H9 (cell line): ENCODE measurements around the gene LSG1. TPM values are rescaled to one million over a fixed set of nuclear protein-coding genes. Genes with fewer than 3 reads are reported as not detected.

Source experiments
- DNase-seq: peaks from one replicate; pipeline ENCODE4 v3.0.0-alpha.2; 2017
- H2AFZ ChIP-seq: one replicate; pipeline ENCODE4 v1.6.1; 2013; ENCODE audit warnings: mild to moderate bottlenecking, low read length, control low read depth, moderate library complexity
- H2AK5ac ChIP-seq: 2 replicates; pipeline ENCODE4 v1.6.1; 2013; ENCODE audit warnings: low read length, control low read depth, mixed read lengths; ENCODE audit not compliant: insufficient read length
- H2BK120ac ChIP-seq: one replicate; pipeline ENCODE4 v1.6.1; 2013; ENCODE audit warnings: low read depth, mild to moderate bottlenecking, low read length, control low read depth, inconsistent platforms; ENCODE audit not compliant: poor library complexity, severe bottlenecking
- H2BK12ac ChIP-seq: 2 replicates; pipeline ENCODE4 v1.6.1; 2013; ENCODE audit warnings: low read length, control low read depth, mixed read lengths, low read depth; ENCODE audit not compliant: insufficient read length
- H2BK15ac ChIP-seq: 2 replicates; pipeline ENCODE4 v1.6.1; 2013; ENCODE audit warnings: low read depth, low read length, control low read depth
- H2BK20ac ChIP-seq: one replicate; pipeline ENCODE4 v1.6.1; 2013; ENCODE audit warnings: low read depth, mild to moderate bottlenecking, low read length, control low read depth, inconsistent platforms; ENCODE audit not compliant: poor library complexity, severe bottlenecking
- H2BK5ac ChIP-seq: 2 replicates; pipeline ENCODE4 v1.6.1; 2013; ENCODE audit warnings: low read length, control low read depth, mixed read lengths; ENCODE audit not compliant: insufficient read length
- H3K14ac ChIP-seq: 2 replicates; pipeline ENCODE4 v1.6.1; 2013; ENCODE audit warnings: low read length, control low read depth; ENCODE audit not compliant: insufficient read depth
- H3K18ac ChIP-seq: 2 replicates; pipeline ENCODE4 v1.6.1; 2013; ENCODE audit warnings: low read depth, mild to moderate bottlenecking, mixed read lengths, low read length, control low read depth; ENCODE audit not compliant: insufficient read length
- H3K23ac ChIP-seq: 2 replicates; pipeline ENCODE4 v1.6.1; 2013; ENCODE audit warnings: low read length, control low read depth, mixed read lengths, low read depth; ENCODE audit not compliant: insufficient read length
- H3K23me2 ChIP-seq: 2 replicates; pipeline ENCODE4 v1.6.1; 2013; ENCODE audit warnings: low read depth, mild to moderate bottlenecking, mixed read lengths, low read length, control low read depth; ENCODE audit not compliant: insufficient read length, poor library complexity, severe bottlenecking
- H3K27ac ChIP-seq: 2 replicates; pipeline ENCODE4 v1.5.1; 2013; ENCODE audit warnings: low read length, control low read depth, mixed read lengths, low read depth; ENCODE audit not compliant: insufficient read length
- H3K27me3 ChIP-seq: 2 replicates; pipeline ENCODE4 v1.6.1; 2013; ENCODE audit warnings: low read length, control low read depth, inconsistent platforms; ENCODE audit not compliant: insufficient read depth
- H3K4ac ChIP-seq: 2 replicates; pipeline ENCODE4 v1.6.1; 2013; ENCODE audit warnings: low read depth, mild to moderate bottlenecking, control low read depth, inconsistent platforms, low read length, moderate library complexity
- H3K4me1 ChIP-seq: 2 replicates; pipeline ENCODE4 v1.6.1; 2013; ENCODE audit warnings: low read length, control low read depth, inconsistent platforms; ENCODE audit not compliant: insufficient read depth
- H3K4me2 ChIP-seq: 2 replicates; pipeline ENCODE4 v1.6.1; 2013; ENCODE audit warnings: low read length, control low read depth, mixed read lengths; ENCODE audit not compliant: insufficient read length, insufficient read depth
- H3K56ac ChIP-seq: 2 replicates; pipeline ENCODE4 v1.6.1; 2013; ENCODE audit warnings: low read depth, mild to moderate bottlenecking, mixed read lengths, low read length, control low read depth; ENCODE audit not compliant: insufficient read length
- H3K79me1 ChIP-seq: 2 replicates; pipeline ENCODE4 v1.6.1; 2013; ENCODE audit warnings: low read depth, mild to moderate bottlenecking, moderate library complexity, low read length, control low read depth, inconsistent platforms; ENCODE audit not compliant: insufficient read depth, poor library complexity, severe bottlenecking
- H3K79me2 ChIP-seq: 2 replicates; pipeline ENCODE4 v1.6.1; 2013; ENCODE audit warnings: low read length, control low read depth, inconsistent platforms; ENCODE audit not compliant: insufficient read depth
- H3K9ac ChIP-seq: 2 replicates; pipeline ENCODE4 v1.6.1; 2013; ENCODE audit warnings: low read length, control low read depth, mixed read lengths; ENCODE audit not compliant: insufficient read length; ENCODE audit errors: extremely low read depth
- H3K9me3 ChIP-seq: one replicate; pipeline ENCODE4 v1.6.1; 2013; ENCODE audit warnings: low read depth, low read length, inconsistent platforms; ENCODE audit not compliant: control insufficient read depth
- H3T11ph ChIP-seq: one replicate; pipeline ENCODE4 v1.6.1; 2013; ENCODE audit warnings: mild to moderate bottlenecking, low read length, control low read depth, inconsistent platforms
- H4K20me1 ChIP-seq: one replicate; pipeline ENCODE4 v1.6.1; 2013; ENCODE audit not compliant: control insufficient read depth, insufficient read length, insufficient read depth
- H4K5ac ChIP-seq: 2 replicates; pipeline ENCODE4 v1.6.1; 2013; ENCODE audit warnings: low read depth, mild to moderate bottlenecking, mixed read lengths, low read length, control low read depth; ENCODE audit not compliant: insufficient read length
- H4K8ac ChIP-seq: replicated peaks from 2 replicates; pipeline ENCODE4 v1.6.1; 2013; ENCODE audit warnings: low read length, control low read depth, mixed read lengths, low read depth; ENCODE audit not compliant: insufficient read length
- H4K91ac ChIP-seq: 2 replicates; pipeline ENCODE4 v1.6.1; 2013; ENCODE audit warnings: low read depth, mild to moderate bottlenecking, moderate library complexity, mixed read lengths, low read length, control low read depth; ENCODE audit not compliant: insufficient read length
- H3K27ac Mint-ChIP-seq, 3 experiments: 2 replicates in 2 of 3; 3 replicates in 1 of 3; pipeline ENCODE4 v1.8.0; 2020 to 2021; ENCODE audit warnings: mixed read lengths in 3 of 3, mild to moderate bottlenecking in 1 of 3, moderate library complexity in 1 of 3
- H3K27me3 Mint-ChIP-seq: 2 replicates; pipeline ENCODE4 v1.8.0; 2021; ENCODE audit warnings: low read depth, mild to moderate bottlenecking, moderate library complexity, mixed read lengths
- H3K36me3 Mint-ChIP-seq, 3 experiments: 2 replicates in 2 of 3; 3 replicates in 1 of 3; pipeline ENCODE4 v1.8.0; 2020 to 2021; ENCODE audit warnings: low read depth in 3 of 3, mixed read lengths in 3 of 3; ENCODE audit not compliant: insufficient read depth in 1 of 3
- H3K4me1 Mint-ChIP-seq, 2 experiments: 2 replicates each; pipeline ENCODE4 v1.8.0; 2020; ENCODE audit warnings: mixed read lengths in 2 of 2
- H3K4me3 Mint-ChIP-seq, 2 experiments: 2 replicates in 1 of 2; 3 replicates in 1 of 2; pipeline ENCODE4 v1.8.0; 2020 to 2021; ENCODE audit warnings: mild to moderate bottlenecking in 2 of 2, mixed read lengths in 2 of 2, moderate library complexity in 1 of 2
- H3K9me3 Mint-ChIP-seq, 2 experiments: 2 replicates in 1 of 2; 3 replicates in 1 of 2; pipeline ENCODE4 v1.8.0; 2020; ENCODE audit warnings: mild to moderate bottlenecking in 2 of 2, mixed read lengths in 2 of 2, moderate library complexity in 1 of 2
- WGBS: extraction: QIAGEN DNeasy Blood & Tissue Kit; methylation state at CpG from one replicate; pipeline ENCODE4 v1.1.7; 2013; ENCODE audit warnings: missing lambda C conversion rate, low lambda C conversion rate, mixed read lengths; ENCODE audit not compliant: insufficient read length; ENCODE audit errors: extremely low coverage; 5-methylcytosine and 5-hydroxymethylcytosine counted together
- total RNA-seq: library from RNA; stranded (reverse); gene quantifications from 2 replicates; pipeline ENCODE4 v1.2.1, GENCODE V29; 2021
- TF ChIP-seq, protein P1 (sequence below): fragments of 200-600 bp; sonication (generic); conservative IDR thresholded peaks from 3 replicates; pipeline ENCODE4 v1.8.0; 2021; ENCODE audit warnings: antibody characterized with exemption, mild to moderate bottlenecking

The LSG1 gene
- total RNA-seq, 1 experiment from 2014 or later, result 63.3 TPM

DNA sequence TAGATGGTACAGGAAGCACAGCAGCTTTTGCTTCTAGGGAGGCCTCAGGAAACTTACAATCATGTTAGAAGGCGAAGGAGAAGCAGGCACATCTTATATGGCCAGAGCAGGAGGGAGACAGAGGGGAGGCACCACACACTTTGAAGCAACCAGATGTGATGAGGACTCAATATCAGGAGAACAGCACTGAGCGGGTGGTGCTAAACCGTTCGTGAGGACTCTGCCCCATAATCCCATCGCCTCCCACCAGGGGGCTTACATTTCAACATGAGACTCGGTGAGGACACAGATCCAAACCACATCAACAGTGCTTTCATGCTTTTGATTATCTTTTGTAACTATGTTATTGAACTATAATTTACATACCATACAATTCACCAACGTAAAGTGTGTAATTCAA lies 31.2 kb downstream of the LSG1 start:
- DNase-seq, result no peak
- no peaks in the 10 kb centered on the region for H3K9me3 Mint-ChIP-seq
- no peak overlapping the region for H3K27ac ChIP-seq
- H3K9ac ChIP-seq, result no peak overlapping the region
- no peak overlapping the region for H2BK20ac ChIP-seq
- H3K23me2 ChIP-seq, result no peaks in the 10 kb centered on the region
- no peak overlapping the region for H3K27ac Mint-ChIP-seq
- no peak overlapping the region for H3K18ac ChIP-seq
- no peak overlapping the region for H4K8ac ChIP-seq
- WGBS, result no CpG with 5 or more reads among the region's 7 CpGs
- H4K5ac ChIP-seq, result no peak overlapping the region
- H3K23ac ChIP-seq, result no peak overlapping the region
- H2BK5ac ChIP-seq, result no peak overlapping the region
- no peak overlapping the region for H2BK15ac ChIP-seq
- no peaks in the 10 kb centered on the region for H3K27me3 ChIP-seq
- H3K14ac ChIP-seq, result no peak overlapping the region
- no peak overlapping the region for H2AK5ac ChIP-seq
- H3K4me2 ChIP-seq, result no peak overlapping the region
- H3K79me1 ChIP-seq, result no peaks in the 10 kb centered on the region
- no peak overlapping the region for H2AFZ ChIP-seq
- TF ChIP-seq, protein P1, sequence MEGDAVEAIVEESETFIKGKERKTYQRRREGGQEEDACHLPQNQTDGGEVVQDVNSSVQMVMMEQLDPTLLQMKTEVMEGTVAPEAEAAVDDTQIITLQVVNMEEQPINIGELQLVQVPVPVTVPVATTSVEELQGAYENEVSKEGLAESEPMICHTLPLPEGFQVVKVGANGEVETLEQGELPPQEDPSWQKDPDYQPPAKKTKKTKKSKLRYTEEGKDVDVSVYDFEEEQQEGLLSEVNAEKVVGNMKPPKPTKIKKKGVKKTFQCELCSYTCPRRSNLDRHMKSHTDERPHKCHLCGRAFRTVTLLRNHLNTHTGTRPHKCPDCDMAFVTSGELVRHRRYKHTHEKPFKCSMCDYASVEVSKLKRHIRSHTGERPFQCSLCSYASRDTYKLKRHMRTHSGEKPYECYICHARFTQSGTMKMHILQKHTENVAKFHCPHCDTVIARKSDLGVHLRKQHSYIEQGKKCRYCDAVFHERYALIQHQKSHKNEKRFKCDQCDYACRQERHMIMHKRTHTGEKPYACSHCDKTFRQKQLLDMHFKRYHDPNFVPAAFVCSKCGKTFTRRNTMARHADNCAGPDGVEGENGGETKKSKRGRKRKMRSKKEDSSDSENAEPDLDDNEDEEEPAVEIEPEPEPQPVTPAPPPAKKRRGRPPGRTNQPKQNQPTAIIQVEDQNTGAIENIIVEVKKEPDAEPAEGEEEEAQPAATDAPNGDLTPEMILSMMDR, result peak; percentile 52
- H3K9me3 ChIP-seq, result no peaks in the 10 kb centered on the region
- no peaks in the 10 kb centered on the region for H4K20me1 ChIP-seq
- no peak overlapping the region for H3K4ac ChIP-seq
- no peak overlapping the region for H3K56ac ChIP-seq
- H3K4me1 Mint-ChIP-seq, result peaks cover 6% of the 10 kb centered on the region in 2 experiments
- H3K79me2 ChIP-seq, result no peaks in the 10 kb centered on the region
- H4K91ac ChIP-seq, result no peak overlapping the region
- no peaks in the 10 kb centered on the region for H3K27me3 Mint-ChIP-seq
- no peak overlapping the region for H3T11ph ChIP-seq
- H3K36me3 Mint-ChIP-seq, result peaks cover 38 to 59% (median 51%) of the 10 kb centered on the region in 3 experiments
- no peak overlapping the region for H2BK12ac ChIP-seq
- H3K4me3 Mint-ChIP-seq, result no peak overlapping the region
- H3K4me1 ChIP-seq, result no peaks in the 10 kb centered on the region
- H2BK120ac ChIP-seq, result no peak overlapping the region
